ENCODE results near the gene PTPRCAP. TPM values are rescaled to one million over a fixed set of nuclear protein-coding genes. Genes with fewer than 3 reads are reported as not detected.

Gene PTPRCAP
- polyA plus RNA-seq, 3 donors: 2.1 to 14.3 (median 2.8) TPM

- Mint-ChIP-seq H3K27ac (no peak overlapping the region), H3K4me3 (peak overlapping the region in 1 of 2 donors; percentile 75), H3K4me1 (peaks cover 35% of the 10 kb centered on the region), H3K36me3 (peaks cover 4 to 8% of the 10 kb centered on the region in 2 donors), H3K27me3 (ENCODE audit: low read depth in 3 of 3) (peaks cover 46 to 77% (median 67%) of the 10 kb centered on the region in 3 donors), H3K9me3 (peaks cover 0 to 12% (median 4%) of the 10 kb centered on the region in 7 donors)
- Histone ChIP-seq H3K4me1 (ENCODE audit: control insufficient read depth in 1 of 2, insufficient read depth in 2 of 2, low read length in 2 of 2) (peaks cover 35 to 56% of the 10 kb centered on the region in 2 donors), H3K4me2 (replicated peaks; ENCODE audit: extremely low read depth, low read length, poor library complexity, severe bottlenecking) (no peak overlapping the region), H3K27me3 (ENCODE audit: control insufficient read depth in 2 of 2, insufficient read depth in 2 of 2, low read length in 2 of 2) (peaks cover 6 to 68% of the 10 kb centered on the region in 2 donors), H4K20me1 (ENCODE audit: insufficient read depth, low read length) (no peaks in the 10 kb centered on the region), H2AFZ (ENCODE audit: insufficient read depth, low read depth, low read length, poor library complexity, severe bottlenecking) (no peak overlapping the region), H3K27ac (ENCODE audit: low read depth in 1 of 2, low read length in 2 of 2) (no peak overlapping the region), H3K9ac (ENCODE audit: insufficient read depth, low read length, poor library complexity, severe bottlenecking) (no peak overlapping the region), H3K79me2 (ENCODE audit: insufficient read depth, low read length) (no peaks in the 10 kb centered on the region), H3K4me3 (replicated peaks in 1 of 3; ENCODE audit: low read depth in 2 of 3, low read length in 3 of 3) (no peak overlapping the region), H3K36me3 (replicated peaks in 1 of 2; ENCODE audit: control insufficient read depth in 1 of 2, insufficient read depth in 2 of 2, low read length in 2 of 2) (no peaks in the 10 kb centered on the region), H3K9me3 (replicated peaks in 1 of 2; ENCODE audit: control insufficient read depth in 1 of 2, insufficient read depth in 1 of 2, low read length in 2 of 2) (no peaks in the 10 kb centered on the region)
- TF ChIP-seq, protein P1, sequence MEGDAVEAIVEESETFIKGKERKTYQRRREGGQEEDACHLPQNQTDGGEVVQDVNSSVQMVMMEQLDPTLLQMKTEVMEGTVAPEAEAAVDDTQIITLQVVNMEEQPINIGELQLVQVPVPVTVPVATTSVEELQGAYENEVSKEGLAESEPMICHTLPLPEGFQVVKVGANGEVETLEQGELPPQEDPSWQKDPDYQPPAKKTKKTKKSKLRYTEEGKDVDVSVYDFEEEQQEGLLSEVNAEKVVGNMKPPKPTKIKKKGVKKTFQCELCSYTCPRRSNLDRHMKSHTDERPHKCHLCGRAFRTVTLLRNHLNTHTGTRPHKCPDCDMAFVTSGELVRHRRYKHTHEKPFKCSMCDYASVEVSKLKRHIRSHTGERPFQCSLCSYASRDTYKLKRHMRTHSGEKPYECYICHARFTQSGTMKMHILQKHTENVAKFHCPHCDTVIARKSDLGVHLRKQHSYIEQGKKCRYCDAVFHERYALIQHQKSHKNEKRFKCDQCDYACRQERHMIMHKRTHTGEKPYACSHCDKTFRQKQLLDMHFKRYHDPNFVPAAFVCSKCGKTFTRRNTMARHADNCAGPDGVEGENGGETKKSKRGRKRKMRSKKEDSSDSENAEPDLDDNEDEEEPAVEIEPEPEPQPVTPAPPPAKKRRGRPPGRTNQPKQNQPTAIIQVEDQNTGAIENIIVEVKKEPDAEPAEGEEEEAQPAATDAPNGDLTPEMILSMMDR (IDR thresholded peaks at IDR 0.05): no peak
- WGBS (ENCODE audit: insufficient coverage): 91% methylated on average over 10 of the region's 12 CpGs
- intact Hi-C loops (cut with micrococcal nuclease): no loop called here
- no peak for DNase-seq
These were observed 20.1 kb downstream of the PTPRCAP start for GRCh38 chr11:67417425-67417824.

- H3K79me2 ChIP-seq (ENCODE audit: insufficient read depth, low read length): no peaks in the 10 kb centered on the region
- peak overlapping the region in 1 of 2 donors; percentile 75 for H3K4me3 Mint-ChIP-seq
- no peak for DNase-seq
- H3K27me3 ChIP-seq (ENCODE audit: control insufficient read depth in 2 of 2, insufficient read depth in 2 of 2, low read length in 2 of 2): peaks cover 6 to 68% of the 10 kb centered on the region in 2 donors
- peaks cover 49 to 84% (median 73%) of the 10 kb centered on the region in 3 donors for H3K27me3 Mint-ChIP-seq (ENCODE audit: low read depth in 3 of 3)
- H3K4me1 ChIP-seq (ENCODE audit: control insufficient read depth in 1 of 2, insufficient read depth in 2 of 2, low read length in 2 of 2): peaks cover 35 to 56% of the 10 kb centered on the region in 2 donors
- peaks cover 35% of the 10 kb centered on the region for H3K4me1 Mint-ChIP-seq
- no peak overlapping the region for H3K4me2 ChIP-seq (replicated peaks; ENCODE audit: extremely low read depth, low read length, poor library complexity, severe bottlenecking)
- 72% methylated on average over 15 of the region's 21 CpGs for WGBS (ENCODE audit: insufficient coverage)
- TF ChIP-seq, protein P1 (IDR thresholded peaks at IDR 0.05): no peak
- peaks cover 0 to 12% (median 4%) of the 10 kb centered on the region in 7 donors for H3K9me3 Mint-ChIP-seq
- intact Hi-C loops (cut with micrococcal nuclease): no loop called here
- no peak overlapping the region for H3K9ac ChIP-seq (ENCODE audit: insufficient read depth, low read length, poor library complexity, severe bottlenecking)
- no peak overlapping the region for H2AFZ ChIP-seq (ENCODE audit: insufficient read depth, low read depth, low read length, poor library complexity, severe bottlenecking)
- H3K36me3 ChIP-seq (replicated peaks in 1 of 2; ENCODE audit: control insufficient read depth in 1 of 2, insufficient read depth in 2 of 2, low read length in 2 of 2): no peaks in the 10 kb centered on the region
- H3K36me3 Mint-ChIP-seq: peaks cover 4 to 8% of the 10 kb centered on the region in 2 donors
- H3K4me3 ChIP-seq (replicated peaks in 1 of 3; ENCODE audit: low read depth in 2 of 3, low read length in 3 of 3): no peak overlapping the region
- no peaks in the 10 kb centered on the region for H4K20me1 ChIP-seq (ENCODE audit: insufficient read depth, low read length)
- no peak overlapping the region for H3K27ac Mint-ChIP-seq
- no peak overlapping the region for H3K27ac ChIP-seq (ENCODE audit: low read depth in 1 of 2, low read length in 2 of 2)
- no peaks in the 10 kb centered on the region for H3K9me3 ChIP-seq (replicated peaks in 1 of 2; ENCODE audit: control insufficient read depth in 1 of 2, insufficient read depth in 1 of 2, low read length in 2 of 2)
These were observed 20.8 kb downstream of the PTPRCAP start for GRCh38 chr11:67416416-67417335.
